SK-N-MC (cell line): Measurements from ENCODE around the gene COX6B1.

Source experiments
- EZH2 ChIP-seq: fragments of 200-600 bp; sonication (generic); IDR thresholded peaks from one replicate; pipeline ENCODE4 v1.6.1; 2017; ENCODE audit warnings: antibody characterized with exemption
- POLR2AphosphoS5 ChIP-seq: IDR thresholded peaks from 2 replicates; pipeline ENCODE4 v1.6.1; 2012; ENCODE audit warnings: mild to moderate bottlenecking, low read depth, low read length, borderline replicate concordance

DNA sequence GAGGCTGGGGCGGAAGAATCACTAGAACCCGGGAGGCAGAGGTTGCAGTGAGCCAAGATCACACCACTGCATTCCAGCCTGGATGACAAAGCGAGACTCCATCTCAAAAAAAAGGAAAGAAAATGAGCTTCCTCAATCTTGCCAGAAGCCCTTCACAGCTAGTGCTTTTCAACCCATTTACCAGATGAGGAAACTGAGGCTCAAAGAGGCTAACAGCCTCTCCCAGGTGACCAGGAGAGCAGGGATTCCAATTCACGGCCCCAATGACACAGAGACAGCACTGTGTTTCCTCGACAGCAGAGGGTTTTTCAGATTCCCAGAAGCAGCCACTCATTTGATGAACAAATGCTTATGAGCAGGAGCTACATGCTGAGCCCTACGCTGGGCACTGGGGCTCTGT is 21.4 kb downstream of the COX6B1 start:
- no peak for TF ChIP-seq EZH2
- no peak for TF ChIP-seq POLR2AphosphoS5
